ENCODE data around the gene SLC22A17.

DNA sequence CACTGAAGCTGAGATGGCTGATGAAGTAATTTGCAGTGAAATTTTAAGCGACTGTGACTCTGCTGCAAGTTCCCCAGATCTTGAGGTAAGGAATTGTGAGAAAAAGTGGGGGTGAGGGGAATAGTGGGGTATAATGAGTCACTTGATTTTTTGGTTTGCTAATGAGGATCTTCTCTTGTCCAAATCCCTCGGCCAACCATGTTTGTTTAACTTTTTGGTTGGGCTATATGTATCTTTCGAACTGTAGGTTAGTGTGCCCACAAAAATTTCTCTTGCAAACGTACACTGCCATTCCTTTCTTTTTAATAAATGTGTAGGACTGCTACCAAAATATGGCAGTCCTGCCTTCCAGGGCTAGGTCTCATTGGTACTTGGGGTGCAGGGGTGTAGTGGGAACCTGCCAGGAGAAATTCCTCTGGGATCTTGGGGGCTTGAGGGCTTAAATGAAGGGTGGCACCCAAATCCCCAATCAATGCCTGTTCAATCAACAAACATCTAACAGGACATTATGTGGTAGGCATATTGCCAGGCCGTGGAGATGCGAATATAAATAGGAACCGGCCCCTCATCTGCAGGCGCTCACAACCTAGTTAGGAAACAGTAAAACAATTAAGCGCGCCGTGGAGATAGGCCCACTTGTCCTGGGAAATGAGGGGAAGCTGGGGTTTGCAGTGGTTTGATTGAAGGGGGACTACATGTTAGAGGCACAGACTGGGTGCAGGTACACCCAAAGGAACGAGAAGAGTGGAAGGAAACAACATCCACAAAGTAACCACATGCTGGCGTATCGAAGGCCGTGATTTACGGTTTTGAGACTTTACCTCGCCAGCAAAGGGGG lies 32.7 kb downstream of the SLC22A17 start:
- TF ChIP-seq, protein P1, sequence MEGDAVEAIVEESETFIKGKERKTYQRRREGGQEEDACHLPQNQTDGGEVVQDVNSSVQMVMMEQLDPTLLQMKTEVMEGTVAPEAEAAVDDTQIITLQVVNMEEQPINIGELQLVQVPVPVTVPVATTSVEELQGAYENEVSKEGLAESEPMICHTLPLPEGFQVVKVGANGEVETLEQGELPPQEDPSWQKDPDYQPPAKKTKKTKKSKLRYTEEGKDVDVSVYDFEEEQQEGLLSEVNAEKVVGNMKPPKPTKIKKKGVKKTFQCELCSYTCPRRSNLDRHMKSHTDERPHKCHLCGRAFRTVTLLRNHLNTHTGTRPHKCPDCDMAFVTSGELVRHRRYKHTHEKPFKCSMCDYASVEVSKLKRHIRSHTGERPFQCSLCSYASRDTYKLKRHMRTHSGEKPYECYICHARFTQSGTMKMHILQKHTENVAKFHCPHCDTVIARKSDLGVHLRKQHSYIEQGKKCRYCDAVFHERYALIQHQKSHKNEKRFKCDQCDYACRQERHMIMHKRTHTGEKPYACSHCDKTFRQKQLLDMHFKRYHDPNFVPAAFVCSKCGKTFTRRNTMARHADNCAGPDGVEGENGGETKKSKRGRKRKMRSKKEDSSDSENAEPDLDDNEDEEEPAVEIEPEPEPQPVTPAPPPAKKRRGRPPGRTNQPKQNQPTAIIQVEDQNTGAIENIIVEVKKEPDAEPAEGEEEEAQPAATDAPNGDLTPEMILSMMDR (IDR thresholded peaks at IDR 0.05), result no peak
- no peak for TF ChIP-seq SMAD3 (CRISPR knock-in tag; IDR thresholded peaks at IDR 0.05; ENCODE audit: borderline replicate concordance)
- TF ChIP-seq, protein P2, sequence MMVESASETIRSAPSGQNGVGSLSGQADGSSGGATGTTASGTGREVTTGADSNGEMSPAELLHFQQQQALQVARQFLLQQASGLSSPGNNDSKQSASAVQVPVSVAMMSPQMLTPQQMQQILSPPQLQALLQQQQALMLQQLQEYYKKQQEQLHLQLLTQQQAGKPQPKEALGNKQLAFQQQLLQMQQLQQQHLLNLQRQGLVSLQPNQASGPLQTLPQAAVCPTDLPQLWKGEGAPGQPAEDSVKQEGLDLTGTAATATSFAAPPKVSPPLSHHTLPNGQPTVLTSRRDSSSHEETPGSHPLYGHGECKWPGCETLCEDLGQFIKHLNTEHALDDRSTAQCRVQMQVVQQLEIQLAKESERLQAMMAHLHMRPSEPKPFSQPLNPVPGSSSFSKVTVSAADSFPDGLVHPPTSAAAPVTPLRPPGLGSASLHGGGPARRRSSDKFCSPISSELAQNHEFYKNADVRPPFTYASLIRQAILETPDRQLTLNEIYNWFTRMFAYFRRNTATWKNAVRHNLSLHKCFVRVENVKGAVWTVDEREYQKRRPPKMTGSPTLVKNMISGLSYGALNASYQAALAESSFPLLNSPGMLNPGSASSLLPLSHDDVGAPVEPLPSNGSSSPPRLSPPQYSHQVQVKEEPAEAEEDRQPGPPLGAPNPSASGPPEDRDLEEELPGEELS (CRISPR knock-in tag; IDR thresholded peaks at IDR 0.05), result no peak
- TF ChIP-seq, protein P3, sequence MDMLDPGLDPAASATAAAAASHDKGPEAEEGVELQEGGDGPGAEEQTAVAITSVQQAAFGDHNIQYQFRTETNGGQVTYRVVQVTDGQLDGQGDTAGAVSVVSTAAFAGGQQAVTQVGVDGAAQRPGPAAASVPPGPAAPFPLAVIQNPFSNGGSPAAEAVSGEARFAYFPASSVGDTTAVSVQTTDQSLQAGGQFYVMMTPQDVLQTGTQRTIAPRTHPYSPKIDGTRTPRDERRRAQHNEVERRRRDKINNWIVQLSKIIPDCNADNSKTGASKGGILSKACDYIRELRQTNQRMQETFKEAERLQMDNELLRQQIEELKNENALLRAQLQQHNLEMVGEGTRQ (CRISPR knock-in tag; IDR thresholded peaks at IDR 0.05), result no peak
- TF ChIP-seq NFYB (CRISPR knock-in tag; conservative IDR thresholded peaks at IDR 0.05; ENCODE audit: low read depth), result no peak
